ENCODE measurements around the gene NDUFC1.
"Not testable (repeated sequence)": the region's sequence is repeated elsewhere in the genome, so short reads cannot be mapped to it uniquely, and the experiment has no call there.

Gene NDUFC1

DNA sequence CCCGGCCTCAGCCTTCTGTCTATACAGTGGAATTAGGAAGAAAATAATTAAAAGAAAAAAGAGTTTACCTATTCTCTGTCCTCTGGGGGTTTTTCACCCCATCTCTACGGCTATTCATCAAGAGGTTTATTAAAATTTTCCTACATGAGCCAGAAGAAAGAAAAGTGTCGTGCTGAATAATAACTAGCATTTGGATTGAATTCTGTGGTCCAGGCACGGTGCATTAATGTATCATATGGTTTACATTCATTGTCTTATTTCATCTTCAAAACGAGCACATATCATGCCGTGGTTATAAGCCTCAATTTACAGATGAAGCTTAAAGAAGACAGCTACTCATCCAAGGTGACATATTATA lies 6.4 kb downstream of the NDUFC1 start:
- DNase-seq: no peak

DNA sequence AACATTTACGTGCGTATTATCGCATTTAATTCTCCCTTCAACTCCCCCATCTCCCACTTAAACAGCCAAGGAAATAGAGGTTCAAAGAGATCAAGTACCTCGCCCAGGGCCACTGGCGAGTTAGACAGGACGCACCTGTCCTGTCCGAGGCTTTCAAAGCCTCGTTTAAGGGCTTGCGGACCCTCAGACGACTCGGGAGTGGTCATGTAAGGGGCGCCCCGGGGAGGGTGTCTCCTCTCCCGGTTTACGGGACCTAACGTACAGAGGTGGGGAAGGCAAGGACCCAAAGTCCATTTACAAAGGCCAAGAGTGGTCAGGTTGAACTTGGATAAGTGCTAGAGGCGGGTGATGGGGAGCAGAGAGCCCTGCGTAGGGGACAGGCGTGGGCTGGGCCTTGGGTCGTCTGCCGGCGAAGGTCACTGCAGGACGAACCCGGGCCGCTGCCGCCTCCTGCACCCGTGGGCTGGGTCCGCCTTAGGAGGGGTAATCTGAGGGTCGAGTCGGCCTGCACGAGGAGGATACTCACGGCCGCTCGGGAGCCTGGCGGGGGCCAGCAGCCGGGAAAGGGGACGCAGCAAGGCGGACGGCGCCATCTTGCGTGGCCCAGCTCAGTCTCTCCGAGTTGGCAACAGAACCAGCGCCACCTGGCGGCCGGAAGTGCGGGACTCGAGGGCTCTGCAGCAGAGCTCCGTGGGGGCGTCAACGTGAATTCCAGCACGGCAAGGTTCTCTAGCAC lies 6.9 kb downstream of the NDUFC1 start:
- peak; percentile 84 to 87 for DNase-seq

DNA sequence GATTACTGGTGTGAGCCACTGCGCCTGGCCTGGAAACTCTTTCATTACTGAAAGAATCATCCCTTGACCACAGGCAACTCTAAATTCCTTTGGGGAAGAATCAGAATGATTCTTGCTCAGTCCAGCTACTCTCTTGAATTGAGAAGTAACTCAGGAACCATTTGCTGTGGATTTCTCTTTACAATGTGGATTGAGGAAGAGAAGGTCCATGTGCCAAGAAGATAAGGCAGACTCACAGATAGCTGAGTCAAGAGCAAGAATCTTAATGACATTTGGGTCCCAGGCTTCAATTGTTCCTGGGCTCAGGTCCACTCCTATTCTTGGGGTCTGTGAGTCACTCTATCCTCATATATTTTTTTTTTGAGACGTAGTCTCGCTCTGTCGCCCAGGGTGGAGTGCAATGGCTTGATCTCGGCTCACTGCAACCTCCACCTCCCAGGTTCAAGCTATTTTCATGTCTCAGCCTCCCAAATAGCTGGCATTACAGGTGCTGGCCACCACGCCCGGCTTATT lies 16.0 kb downstream of the NDUFC1 start:
- DNase-seq: no peak

DNA sequence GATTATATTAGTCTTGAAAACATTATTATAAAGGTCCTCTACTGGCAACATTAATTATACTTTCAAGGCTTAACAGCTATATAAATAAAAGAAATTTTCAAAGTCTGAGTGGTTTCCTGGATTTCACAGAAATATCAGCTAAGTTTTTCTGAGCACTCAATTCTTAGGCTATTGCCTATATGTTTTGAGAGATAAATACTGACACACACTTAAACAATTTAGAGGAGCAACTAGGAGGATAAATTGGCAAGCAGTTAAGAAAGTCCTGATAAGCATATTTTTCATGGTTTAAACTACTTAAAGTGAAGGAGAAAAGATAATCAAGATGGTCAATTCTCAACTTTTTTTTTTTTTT lies 19.6 kb downstream of the NDUFC1 start:
- DNase-seq: no peak

DNA sequence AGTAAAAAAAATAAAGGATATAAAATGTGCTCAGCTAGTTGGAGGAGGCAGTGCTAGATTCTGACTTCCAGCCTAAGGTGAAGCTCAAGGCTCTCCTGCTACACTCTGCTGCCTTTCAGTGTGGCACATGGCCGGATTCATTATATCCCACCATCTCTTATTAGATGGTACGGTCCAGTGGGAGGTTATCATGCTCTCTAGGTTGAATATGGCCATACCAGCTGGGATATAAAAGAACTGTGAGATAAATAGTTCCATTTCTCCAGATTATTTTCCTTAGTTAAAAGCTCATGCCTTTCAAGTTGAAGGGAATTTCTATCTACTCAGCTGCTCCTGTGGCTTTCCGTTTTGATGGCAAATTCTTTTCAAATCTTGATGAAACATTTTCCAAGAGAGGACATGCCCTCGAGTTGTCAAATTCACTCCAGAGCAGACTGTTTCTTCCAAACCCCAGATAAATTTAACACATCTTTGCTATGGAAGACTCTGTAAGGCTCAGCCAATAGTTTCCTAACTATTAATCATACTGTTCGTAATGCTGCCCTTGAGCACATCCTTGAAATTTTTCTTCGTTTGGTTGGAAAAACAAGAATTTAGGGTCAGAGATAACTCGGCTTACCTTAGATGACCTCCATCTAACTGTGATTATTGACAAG lies 20.1 kb downstream of the NDUFC1 start:
- DNase-seq: no peak

DNA sequence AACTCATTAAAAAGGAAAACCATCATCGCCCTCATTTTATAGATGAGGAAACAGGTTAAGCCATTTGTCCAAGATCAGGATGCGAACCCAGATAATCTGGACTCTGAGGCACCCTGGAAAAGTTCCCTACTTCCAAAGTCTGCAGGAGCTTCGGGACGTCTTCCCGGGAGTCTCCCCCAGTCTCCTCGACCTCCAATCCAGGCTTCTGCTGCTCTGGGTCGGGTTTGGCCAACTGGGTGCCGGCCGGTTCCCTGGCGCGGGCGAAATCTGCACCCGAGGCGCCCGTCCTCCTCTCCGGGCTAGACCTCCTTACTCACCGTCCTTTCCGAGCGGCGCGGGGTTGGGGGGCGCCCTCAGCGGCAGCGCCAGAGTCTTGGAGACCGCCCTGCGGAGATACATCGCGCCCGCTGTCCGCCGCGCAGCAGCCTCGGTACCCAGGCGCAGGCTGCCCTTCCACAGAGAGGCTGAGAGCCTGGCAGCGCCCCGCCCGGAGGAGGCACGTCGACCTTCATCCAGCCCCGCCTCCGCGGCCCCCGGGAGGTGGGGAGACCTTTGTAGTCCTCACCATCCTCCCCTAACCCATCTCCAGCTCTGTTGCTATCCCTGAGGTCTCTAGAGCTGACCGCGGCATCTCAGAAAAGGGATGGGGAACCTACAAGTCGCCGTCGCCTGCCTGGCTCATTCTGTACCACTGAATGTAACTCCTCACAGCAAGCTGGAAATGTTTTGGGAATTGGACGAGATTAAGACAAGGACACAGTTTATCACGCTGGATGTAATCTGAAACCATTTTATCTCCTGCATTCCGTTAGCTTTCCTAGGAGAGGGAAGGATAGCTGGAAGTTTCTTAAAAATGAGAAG lies 22.3 kb downstream of the NDUFC1 start, which contains the start of gene MGARP:
Gene MGARP, minus strand, starts transcription at position 466 of the 861 bp plus-strand sequence. Its CDS starts 67 bp downstream, at position 399.
- DNase-seq: no peak

DNA sequence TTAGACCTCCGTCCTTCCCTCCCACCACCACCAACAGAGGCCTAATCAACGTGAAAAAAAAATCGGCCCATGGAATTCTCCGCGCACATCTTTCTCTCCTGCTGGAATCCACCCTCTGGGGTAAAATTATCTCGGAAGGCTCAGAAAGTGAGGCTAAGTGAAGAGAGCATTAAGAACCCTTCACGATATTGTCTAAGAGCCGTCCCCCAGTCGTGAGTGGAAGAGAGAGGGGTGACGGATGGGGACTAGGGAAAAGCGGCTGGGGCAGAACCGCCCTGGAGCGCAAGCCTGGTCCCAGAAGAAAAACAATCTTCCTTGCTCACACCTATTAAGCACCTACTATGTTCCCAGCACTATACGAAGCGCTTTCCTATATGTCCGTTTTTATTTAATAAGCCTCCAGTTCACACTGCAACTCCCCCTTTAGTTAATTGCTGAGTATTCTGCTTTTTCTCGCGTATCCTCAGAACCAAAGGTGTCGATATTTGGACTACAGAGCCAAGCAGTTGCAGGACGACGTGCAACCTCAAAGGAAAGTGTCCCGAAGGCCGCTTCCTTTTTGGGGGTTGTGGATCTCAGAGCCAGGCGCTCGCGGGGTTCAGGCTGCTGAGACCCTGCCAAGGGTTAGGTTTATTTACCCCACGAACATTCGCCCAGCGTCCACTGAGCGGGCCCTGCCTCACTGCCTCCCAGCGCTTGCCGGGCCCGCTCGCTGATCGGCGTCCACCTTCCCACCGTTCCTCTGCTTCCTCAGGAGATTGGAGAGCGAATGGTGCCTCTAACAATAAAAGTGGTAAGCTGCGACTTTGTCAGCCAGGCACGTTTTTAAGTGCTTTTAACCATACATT lies 23.1 kb downstream of the NDUFC1 start:
- DNase-seq: no peak

DNA sequence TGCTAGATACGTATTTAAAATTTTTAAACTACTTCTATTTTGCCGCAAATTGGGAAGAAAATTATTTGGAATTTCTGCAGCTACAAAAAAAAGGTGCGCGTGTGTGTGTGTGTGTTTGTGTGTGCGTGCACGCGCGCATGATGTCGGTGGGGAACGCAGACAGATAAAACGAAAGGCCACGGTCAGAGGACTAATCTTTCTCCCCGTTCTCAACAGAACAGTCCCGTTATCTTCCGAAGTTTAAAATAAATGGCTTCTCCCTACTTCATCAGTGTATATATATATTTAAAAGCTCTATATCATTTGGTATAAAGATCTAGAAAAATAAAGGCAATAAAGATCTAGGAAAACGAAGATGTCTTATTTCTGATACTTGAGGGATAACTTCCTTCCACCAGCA lies 23.8 kb downstream of the NDUFC1 start:
- no peak for DNase-seq

DNA sequence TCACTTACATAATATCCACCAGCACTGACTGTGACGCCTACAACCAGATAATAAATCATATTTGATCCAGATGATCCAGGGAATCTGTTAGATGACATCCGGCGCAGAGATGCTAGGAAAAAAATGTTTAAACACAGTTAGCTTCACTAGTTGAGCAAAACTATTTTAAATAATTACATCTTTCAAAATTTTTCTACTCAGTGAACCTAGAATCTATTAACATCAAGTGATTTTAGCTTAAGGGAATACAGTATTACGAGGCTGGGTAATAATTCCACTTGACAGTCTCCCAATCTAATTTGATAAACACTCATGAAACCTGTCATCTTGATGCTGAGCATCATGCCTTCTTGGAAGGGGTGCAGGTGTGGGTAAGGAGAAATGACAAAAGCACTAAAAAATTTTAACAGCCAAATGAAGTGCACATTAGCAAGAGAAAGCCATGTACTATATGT lies 27.0 kb downstream of the NDUFC1 start:
- DNase-seq: no peak

DNA sequence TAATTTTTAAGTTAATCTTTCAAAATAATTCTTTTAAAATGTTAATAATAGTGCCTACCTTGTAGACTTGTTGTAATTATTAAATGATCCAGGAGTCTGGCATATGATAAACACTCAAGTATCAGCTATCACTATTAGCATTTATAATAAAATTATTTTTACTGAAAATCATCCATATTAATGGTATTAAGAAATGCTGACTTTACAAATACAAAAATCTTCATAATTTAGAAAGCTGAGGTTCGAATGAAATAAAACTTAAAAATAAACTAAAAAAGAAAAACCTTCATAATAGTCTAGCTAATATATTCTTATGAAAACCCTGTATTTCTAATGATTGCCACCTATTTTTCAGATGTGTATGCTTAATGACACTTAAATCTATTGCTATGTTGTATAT lies 27.5 kb downstream of the NDUFC1 start:
- DNase-seq: no peak

DNA sequence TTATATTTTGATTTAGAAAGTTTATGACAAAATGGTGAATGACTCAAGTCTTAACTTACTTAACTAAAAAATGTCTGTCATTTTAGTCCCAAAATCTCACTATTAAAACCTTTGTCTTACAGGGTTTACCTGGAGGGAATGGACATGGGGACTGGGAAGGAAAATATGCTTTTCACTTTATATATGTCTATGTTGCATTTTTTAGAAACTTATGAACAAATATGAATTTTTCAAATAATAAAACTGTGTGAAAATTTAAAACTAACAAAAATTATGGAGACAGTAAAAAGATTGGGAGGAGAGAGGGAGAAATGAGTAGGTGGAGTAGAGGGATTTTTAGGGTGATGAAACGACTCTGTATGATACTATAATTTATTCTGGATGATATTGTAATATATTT lies 28.4 kb downstream of the NDUFC1 start:
- DNase-seq: no peak

DNA sequence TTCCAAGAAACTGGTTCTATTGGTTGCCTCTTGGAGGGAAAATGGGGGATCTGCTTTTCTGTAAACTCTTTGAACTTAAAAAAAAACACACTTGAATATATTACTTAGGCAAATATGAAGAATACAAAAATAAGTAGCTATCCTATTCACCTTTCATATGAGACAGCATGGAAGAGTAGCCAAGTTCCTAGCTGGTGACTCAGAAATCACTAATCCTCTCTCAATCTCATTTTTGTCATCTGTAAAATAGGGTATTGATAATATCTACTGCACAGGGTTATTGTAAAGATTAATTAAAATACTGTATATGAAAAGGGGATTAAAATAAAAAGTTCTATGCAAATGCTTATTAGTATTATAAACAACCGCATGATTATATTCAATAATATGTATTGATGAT lies 35.0 kb downstream of the NDUFC1 start:
- no peak for DNase-seq

DNA sequence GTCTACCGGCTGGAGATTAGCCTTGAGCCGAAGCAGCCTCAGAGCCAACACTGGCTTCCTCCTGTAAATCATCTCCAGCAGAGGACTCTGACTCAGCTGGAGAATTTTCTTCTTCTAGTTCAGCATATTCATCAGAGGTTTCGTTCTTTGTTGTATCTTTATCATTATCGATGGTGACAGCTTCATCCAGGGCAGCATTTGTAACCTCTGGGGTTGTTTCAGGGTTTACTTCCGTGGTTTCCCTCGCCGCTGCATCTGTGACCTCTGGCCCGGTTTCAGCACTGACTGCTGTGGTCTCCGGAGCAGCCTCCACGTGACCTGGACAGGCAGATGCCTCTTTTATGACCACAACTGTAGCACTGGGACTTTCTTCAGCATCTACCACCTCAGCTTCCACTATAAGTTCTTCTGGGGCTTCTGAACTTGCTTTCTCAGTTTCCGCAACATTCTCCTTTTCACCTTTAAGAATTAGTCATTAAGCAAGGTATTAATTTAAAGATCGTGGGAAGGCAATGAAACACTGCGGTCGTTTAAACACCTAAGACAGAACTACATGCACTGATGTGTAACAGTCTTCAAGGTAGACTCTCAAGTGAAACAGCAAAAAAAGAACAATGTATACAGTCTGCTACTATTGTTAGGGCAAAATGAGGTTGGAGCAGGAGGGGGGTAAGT lies 35.6 kb downstream of the NDUFC1 start:
- DNase-seq: no peak

DNA sequence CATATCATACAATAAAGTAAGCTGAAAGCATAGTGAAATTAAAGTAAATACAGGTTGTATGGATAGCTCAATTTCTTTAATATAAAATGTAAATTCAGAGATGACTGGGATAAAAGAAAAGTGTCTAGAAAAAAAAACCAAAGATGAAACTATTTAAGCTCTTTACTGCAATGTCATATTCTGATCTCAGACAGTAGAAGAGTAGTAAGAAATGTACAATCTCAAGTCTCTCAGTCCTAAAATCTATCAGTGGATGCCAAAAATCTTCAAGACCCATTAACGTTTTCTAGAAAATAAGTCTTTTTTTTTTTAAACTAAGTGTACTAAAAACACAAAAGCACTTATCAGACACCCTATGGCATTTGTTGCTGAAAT lies 36.1 kb downstream of the NDUFC1 start:
- DNase-seq: no peak

DNA sequence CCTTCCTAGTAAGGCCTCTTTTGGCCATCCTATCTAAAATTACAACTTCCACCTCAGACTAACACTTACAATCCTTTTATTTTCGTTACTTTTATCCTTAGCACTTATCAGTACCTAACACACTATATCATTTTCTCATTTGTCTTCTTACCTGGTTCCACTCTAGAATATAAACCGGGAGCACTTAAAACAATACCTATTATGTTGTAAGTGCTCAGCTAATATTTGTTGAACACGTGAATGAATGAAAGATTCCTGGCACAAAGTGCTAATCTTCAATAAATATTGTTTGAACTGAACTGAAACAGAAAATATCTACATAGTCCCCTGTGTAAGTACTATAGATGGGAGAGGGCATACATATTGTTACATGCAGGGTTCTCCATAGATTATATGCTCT lies 36.6 kb downstream of the NDUFC1 start:
- peak in 1 of 2 experiments; percentile 23 for DNase-seq

DNA sequence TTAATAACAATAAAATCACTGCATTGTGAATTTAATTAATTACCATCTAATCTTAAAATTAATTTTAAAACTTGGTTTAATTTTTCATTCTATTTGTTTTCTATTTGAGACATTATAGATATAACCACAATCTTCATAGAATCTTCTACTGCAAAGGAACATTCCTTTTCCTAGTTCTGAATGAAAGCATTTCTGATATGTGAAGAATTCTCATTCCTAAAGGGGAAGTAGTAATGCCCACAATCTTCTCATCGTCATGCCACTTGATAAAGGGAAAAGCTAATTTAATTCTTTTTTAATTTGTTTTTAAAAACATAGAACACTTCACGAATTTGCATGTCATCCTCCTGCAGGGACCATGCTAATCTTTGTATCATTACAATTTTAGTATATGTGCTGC lies 45.9 kb downstream of the NDUFC1 start:
- no peak for DNase-seq

DNA sequence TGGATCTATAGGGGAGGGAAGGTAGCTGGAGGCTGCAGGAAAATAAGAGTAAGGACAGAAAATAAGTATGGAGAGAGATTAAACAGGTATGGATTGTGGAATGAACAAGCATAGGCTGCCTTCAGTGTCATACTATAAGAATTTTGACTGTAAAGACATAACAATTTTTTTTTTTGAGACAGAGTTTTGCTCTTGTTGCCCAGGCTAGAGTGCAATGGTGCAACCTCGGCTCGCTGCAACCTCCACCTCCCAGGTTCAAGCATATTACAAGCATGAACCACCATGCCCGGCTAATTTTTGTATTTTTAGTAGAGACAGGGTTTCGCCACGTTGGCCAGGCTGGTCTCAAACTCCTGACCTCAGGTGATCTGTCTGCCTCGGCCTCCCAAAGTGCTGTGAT lies 46.7 kb downstream of the NDUFC1 start:
- DNase-seq: not testable (repeated sequence)

DNA sequence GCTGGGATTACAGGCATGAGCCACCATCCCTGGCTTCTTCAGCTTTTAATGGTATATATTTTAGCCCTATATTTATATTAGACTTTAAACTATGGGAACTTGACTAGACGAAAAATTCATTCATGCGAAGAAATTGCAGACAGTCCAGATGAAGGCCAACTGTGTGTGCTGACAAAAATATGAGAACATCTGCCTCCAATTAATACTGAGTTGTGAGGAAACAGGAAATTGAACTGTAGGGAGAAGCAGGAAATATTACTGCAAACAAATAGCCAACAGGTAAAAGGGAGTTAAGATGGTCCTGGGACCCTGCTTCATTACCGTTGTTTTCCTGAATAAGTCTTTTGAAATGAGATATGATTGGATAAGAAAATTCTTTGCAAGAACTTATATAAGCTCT lies 48.6 kb downstream of the NDUFC1 start:
- no peak for DNase-seq

DNA sequence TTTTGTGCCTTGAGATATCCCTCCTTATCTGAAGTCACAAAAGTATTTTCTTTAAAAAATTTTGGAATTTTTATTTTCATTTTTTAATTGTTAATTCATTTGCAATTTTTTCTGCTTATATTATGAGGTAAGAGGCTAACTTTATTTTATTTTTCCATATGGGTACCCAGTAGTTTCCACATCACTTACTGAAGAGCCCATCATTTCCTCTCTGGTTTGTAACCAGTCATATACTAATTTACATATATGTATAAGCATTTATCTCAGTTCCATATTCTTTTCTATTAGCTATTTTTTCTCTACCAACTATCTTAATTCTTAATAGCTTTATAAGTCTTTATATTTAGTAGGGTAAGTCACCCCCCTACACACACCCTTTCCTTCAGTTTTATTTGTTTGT lies 49.2 kb downstream of the NDUFC1 start:
- no peak for DNase-seq

DNA sequence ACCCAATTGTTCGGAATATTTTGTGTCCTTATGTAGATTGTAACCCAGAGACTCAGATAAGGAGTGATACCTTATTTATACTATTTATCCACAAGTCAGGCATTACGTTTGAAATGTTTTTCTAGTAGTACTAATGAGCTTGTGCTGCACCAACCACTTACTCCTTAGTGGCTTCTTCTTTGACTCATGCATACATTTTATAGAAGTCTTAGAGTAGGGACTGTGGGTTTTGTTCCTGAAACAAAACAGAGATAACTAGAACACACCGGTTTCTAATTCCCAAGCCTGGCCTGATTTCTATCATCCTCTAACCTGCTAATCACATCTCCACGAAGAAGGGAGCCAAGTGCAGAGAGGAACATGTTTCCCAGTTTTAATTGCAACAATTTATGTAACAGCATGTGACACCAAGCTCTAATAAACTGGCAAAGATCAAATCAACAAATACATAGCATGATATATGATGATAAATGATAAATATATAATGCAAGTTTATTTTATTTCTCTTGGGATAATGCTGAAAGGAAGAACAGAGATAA lies 54.5 kb downstream of the NDUFC1 start:
- DNase-seq: no peak

DNA sequence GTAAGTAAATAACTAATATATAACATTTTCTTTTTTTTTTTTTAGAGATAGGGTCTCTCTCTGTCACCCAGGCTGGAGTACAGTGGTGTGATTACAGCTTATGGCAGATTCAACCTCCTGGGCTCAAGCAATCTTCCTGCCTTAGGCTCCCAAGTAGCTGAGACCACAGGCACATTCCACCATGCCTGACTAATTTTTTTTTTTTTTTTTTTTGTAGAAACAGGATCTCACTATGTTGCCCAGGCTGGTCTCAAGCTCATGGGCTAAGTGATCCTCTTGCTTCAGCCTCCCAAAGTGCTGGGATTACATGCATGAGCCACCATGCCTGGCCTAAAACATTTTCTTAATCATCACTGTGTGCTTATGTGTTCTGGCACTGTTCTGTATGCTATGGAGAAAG lies 55.0 kb downstream of the NDUFC1 start:
- no peak for DNase-seq

DNA sequence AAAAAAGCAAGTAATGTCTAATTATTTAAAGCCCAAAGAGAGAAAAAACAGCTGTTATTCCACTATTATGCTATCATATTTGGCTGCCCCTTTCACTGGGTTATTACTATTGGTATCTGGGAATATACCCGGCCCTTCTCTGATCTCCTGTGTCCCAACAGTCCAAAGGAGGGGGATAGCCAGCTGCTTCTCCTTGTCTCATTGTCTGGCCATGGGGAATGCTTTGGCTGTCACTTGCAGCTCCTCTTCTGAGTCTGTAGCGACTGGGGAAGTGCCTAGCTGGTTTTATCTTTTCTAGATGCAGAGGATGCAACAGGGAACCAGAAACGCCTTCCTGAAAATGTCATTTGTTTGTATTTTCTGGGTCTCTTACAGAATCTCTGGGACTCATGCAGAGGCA lies 56.1 kb downstream of the NDUFC1 start:
- no peak for DNase-seq
